GM23338 (cell line): ENCODE data around the gene BICDL2.

Experiments
- CREB1 ChIP-seq: fragments of 250-450 bp; sonication (Bioruptor Pico); IDR thresholded peaks from 2 replicates; pipeline ENCODE4 v1.5.0; 2020; ENCODE audit warnings: low read depth, mild to moderate bottlenecking, moderate library complexity
- CTCF ChIP-seq, 2 experiments: fragments of 200-600 bp in 1 of 2; sonication (generic) in 1 of 2; conservative IDR thresholded peaks; 2 replicates each; pipeline versions ENCODE4 v1.5.1 to v1.6.1; 2016 to 2017; ENCODE audit warnings: antibody characterized with exemption in 2 of 2, low read depth in 2 of 2, mild to moderate bottlenecking in 2 of 2, moderate library complexity in 1 of 2
- EZH2 ChIP-seq: fragments of 200-600 bp; sonication (generic); IDR thresholded peaks from one replicate; pipeline ENCODE4 v1.8.0; 2017; ENCODE audit warnings: antibody characterized with exemption, mild to moderate bottlenecking, low read depth; ENCODE audit not compliant: unreplicated experiment
- REST ChIP-seq: IDR thresholded peaks from one replicate; pipeline ENCODE4 v1.6.1; 2018; ENCODE audit warnings: antibody characterized with exemption; ENCODE audit not compliant: unreplicated experiment

GRCh38 chr16:3060339-3061127, 23.8 kb upstream of the BICDL2 start:
- TF ChIP-seq CREB1 (CRISPR knock-in tag) = no peak
- TF ChIP-seq EZH2 = no peak
- TF ChIP-seq CTCF (conservative IDR thresholded peaks at IDR 0.05; ENCODE audit: low read depth in 2 of 2) = no peak
- no peak for TF ChIP-seq REST
